Measurements from ENCODE around the gene AFF3. TPM values are rescaled to one million over a fixed set of nuclear protein-coding genes. Genes with fewer than 3 reads are reported as not detected.

AFF3 gene
- total RNA-seq, 1 experiment from 2014 or later, result 0.42 TPM

GRCh38 chr2:100070078-100070477, 72.3 kb downstream of the AFF3 start:
- TF ChIP-seq CTCF (IDR thresholded peaks at IDR 0.05; ENCODE audit: unreplicated experiment), result no peak
- ChIA-PET POLR2A (no interaction called here), CTCF (no interaction called here)
- intact Hi-C loops (cut with micrococcal nuclease), result no loop called here
- no peaks in the 10 kb centered on the region for H3K4me1 Mint-ChIP-seq (ENCODE audit: insufficient read depth, unreplicated experiment)
- DNase-seq (ENCODE audit: unreplicated experiment), result no peak
- no peaks in the 10 kb centered on the region for H3K36me3 Mint-ChIP-seq (ENCODE audit: insufficient read depth, unreplicated experiment)
- BruUV-seq (replicated peaks), result no TSS peak
- H3K27ac Mint-ChIP-seq (ENCODE audit: low read depth, unreplicated experiment), result no peak overlapping the region
- H3K9me3 Mint-ChIP-seq (ENCODE audit: unreplicated experiment), result no peaks in the 10 kb centered on the region
- H3K27me3 Mint-ChIP-seq (ENCODE audit: insufficient read depth, unreplicated experiment), result no peaks in the 10 kb centered on the region
- H3K4me3 Mint-ChIP-seq (ENCODE audit: unreplicated experiment), result no peak overlapping the region

- BruUV-seq (replicated peaks), result no TSS peak
- Mint-ChIP-seq H3K36me3 (ENCODE audit: insufficient read depth, unreplicated experiment) (no peaks in the 10 kb centered on the region), H3K9me3 (ENCODE audit: unreplicated experiment) (peaks cover 5% of the 10 kb centered on the region), H3K27ac (ENCODE audit: low read depth, unreplicated experiment) (no peak overlapping the region), H3K4me1 (ENCODE audit: insufficient read depth, unreplicated experiment) (no peaks in the 10 kb centered on the region), H3K4me3 (ENCODE audit: unreplicated experiment) (no peak overlapping the region), H3K27me3 (ENCODE audit: insufficient read depth, unreplicated experiment) (no peaks in the 10 kb centered on the region)
- intact Hi-C loops (cut with micrococcal nuclease), result no loop called here
- no peak for TF ChIP-seq CTCF (IDR thresholded peaks at IDR 0.05; ENCODE audit: unreplicated experiment)
- ChIA-PET POLR2A (interaction anchor here (0.7 kb wide), 1 partner anchor 1758 kb away, joined by 3 read pairs; no protein-coding TSS in a partner anchor), CTCF (interaction anchor here (0.6 to 1.3 kb wide), 2 partner anchors 10 to 400 kb away, joined by 3 to 4 read pairs; no protein-coding TSS in a partner anchor)
- no peak for DNase-seq (ENCODE audit: unreplicated experiment)
Observed at GRCh38 chr2:100068395-100068794, 74.0 kb downstream of the AFF3 start.

GRCh38 chr2:100067784-100068183, 74.6 kb downstream of the AFF3 start:
- intact Hi-C loops (cut with micrococcal nuclease), result no loop called here
- Mint-ChIP-seq H3K9me3 (ENCODE audit: unreplicated experiment) (peaks cover 8% of the 10 kb centered on the region), H3K4me1 (ENCODE audit: insufficient read depth, unreplicated experiment) (no peaks in the 10 kb centered on the region), H3K27ac (ENCODE audit: low read depth, unreplicated experiment) (peak overlapping the region; percentile 12), H3K4me3 (ENCODE audit: unreplicated experiment) (no peak overlapping the region), H3K36me3 (ENCODE audit: insufficient read depth, unreplicated experiment) (no peaks in the 10 kb centered on the region), H3K27me3 (ENCODE audit: insufficient read depth, unreplicated experiment) (no peaks in the 10 kb centered on the region)
- no peak for TF ChIP-seq CTCF (IDR thresholded peaks at IDR 0.05; ENCODE audit: unreplicated experiment)
- no peak for DNase-seq (ENCODE audit: unreplicated experiment)
- CTCF ChIA-PET, result interaction anchor here (0.6 to 1.3 kb wide), 2 partner anchors 11 to 400 kb away, joined by 3 to 4 read pairs; no protein-coding TSS in a partner anchor
- POLR2A ChIA-PET, result interaction anchor here (0.7 kb wide), 1 partner anchor 1759 kb away, joined by 3 read pairs; no protein-coding TSS in a partner anchor
- BruUV-seq (replicated peaks), result no TSS peak

GRCh38 chr2:100066856-100067255, 75.5 kb downstream of the AFF3 start:
- no peaks in the 10 kb centered on the region for H3K36me3 Mint-ChIP-seq (ENCODE audit: insufficient read depth, unreplicated experiment)
- H3K4me3 Mint-ChIP-seq (ENCODE audit: unreplicated experiment), result no peak overlapping the region
- BruUV-seq (replicated peaks), result no TSS peak
- ChIA-PET CTCF (interaction anchor here (0.6 to 1.4 kb wide), 2 partner anchors 9 to 253 kb away, joined by 3 read pairs; no protein-coding TSS in a partner anchor), POLR2A (no interaction called here)
- TF ChIP-seq CTCF (IDR thresholded peaks at IDR 0.05; ENCODE audit: unreplicated experiment), result no peak
- peaks cover 8% of the 10 kb centered on the region for H3K9me3 Mint-ChIP-seq (ENCODE audit: unreplicated experiment)
- H3K4me1 Mint-ChIP-seq (ENCODE audit: insufficient read depth, unreplicated experiment), result no peaks in the 10 kb centered on the region
- H3K27ac Mint-ChIP-seq (ENCODE audit: low read depth, unreplicated experiment), result no peak overlapping the region
- no peak for DNase-seq (ENCODE audit: unreplicated experiment)
- H3K27me3 Mint-ChIP-seq (ENCODE audit: insufficient read depth, unreplicated experiment), result no peaks in the 10 kb centered on the region
- intact Hi-C loops (cut with micrococcal nuclease), result no loop called here
